GM19351 (cell line): ENCODE results near the gene PCDHGA3.
A peak's percentile ranks its signal among the peaks of the same experiment; 100 is the strongest.
"Not testable (repeated sequence)": the region's sequence is repeated elsewhere in the genome, so short reads cannot be mapped to it uniquely, and the experiment has no call there.

Experiments used
- ATAC-seq: cut with Tn5 transposase; IDR thresholded peaks from one replicate; pipeline ENCODE4 v1.9.1; 2021; ENCODE audit warnings: mild to moderate bottlenecking, moderate library complexity; ENCODE audit not compliant: unreplicated experiment

PCDHGA3 gene

DNA sequence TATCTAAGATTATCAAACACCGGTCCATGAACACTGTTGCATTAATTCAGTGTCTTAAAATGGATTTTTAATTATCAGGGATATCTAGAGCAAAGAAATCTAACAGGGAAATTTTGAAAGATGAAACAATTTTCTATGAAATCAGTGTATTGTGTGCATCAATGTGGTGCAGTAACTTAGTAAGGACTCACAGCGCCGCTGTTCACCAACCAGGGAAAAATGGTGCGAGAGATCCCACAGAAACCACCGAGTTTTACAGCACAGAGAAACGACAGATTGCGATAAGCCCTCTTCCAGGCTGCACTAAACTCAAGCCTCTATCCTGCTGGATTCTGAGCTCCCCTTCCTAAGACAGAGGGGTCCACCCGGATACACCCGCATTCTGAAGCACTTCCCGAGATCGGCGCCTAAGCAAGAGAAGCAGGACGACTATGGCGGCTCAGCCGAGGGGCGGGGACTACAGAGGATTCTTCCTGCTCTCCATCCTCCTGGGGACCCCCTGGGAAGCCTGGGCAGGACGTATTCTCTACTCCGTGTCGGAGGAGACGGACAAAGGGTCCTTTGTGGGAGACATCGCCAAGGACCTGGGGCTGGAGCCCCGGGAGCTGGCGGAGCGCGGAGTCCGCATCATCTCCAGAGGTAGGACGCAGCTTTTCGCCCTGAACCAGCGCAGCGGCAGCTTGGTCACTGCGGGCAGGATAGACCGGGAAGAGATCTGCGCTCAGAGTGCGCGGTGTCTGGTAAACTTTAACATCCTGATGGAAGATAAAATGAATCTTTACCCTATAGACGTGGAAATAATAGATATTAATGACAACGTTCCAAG, 39.1 kb downstream of the PCDHGA3 start, which contains the start of gene PCDHGA7:
Gene PCDHGA7 (plus strand): TSS at position 274 of the 826 bp plus-strand sequence. CDS start 158 bp downstream, at position 432.
- ATAC-seq = no peak

DNA sequence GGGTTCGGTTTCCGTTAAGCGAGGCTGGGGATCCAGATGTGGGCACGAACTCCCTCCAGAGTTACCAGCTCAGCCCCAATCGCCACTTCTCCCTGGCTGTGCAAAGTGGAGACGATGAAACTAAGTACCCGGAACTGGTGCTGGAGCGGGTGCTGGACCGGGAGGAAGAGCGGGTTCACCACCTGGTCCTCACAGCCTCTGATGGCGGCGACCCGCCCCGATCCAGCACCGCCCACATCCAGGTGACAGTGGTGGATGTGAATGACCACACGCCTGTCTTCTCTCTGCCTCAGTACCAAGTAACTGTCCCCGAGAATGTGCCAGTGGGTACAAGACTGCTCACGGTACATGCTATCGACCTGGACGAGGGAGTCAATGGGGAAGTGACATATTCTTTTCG, 39.7 kb downstream of the PCDHGA3 start:
- no peak for ATAC-seq

DNA sequence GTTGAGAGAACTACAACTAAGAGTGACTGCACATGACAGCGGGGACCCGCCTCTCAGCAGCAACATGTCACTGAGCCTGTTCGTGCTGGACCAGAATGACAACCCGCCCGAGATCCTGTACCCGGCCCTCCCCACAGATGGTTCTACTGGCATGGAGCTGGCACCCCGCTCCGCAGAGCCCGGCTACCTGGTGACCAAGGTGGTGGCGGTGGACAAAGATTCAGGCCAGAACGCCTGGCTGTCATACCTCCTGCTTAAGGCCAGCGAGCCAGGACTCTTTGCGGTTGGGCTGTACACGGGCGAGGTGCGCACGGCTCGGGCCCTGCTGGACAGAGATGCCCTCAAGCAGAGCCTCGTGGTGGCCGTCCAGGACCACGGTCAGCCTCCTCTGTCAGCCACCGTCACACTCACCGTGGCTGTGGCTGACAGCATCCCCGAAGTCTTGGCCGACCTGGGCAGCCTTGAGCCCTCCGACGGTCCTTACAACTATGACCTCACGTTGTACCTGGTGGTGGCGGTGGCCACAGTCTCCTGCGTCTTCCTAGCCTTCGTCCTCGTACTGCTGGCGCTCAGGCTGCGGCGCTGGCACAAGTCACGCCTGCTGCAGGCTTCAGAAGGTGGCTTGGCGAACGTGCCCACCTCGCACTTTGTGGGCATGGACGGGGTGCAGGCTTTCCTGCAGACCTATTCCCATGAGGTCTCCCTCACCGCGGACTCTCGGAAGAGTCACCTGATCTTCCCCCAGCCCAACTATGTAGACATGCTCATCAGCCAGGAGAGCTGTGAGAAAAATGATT, 41.0 kb downstream of the PCDHGA3 start:
- no peak for ATAC-seq

DNA sequence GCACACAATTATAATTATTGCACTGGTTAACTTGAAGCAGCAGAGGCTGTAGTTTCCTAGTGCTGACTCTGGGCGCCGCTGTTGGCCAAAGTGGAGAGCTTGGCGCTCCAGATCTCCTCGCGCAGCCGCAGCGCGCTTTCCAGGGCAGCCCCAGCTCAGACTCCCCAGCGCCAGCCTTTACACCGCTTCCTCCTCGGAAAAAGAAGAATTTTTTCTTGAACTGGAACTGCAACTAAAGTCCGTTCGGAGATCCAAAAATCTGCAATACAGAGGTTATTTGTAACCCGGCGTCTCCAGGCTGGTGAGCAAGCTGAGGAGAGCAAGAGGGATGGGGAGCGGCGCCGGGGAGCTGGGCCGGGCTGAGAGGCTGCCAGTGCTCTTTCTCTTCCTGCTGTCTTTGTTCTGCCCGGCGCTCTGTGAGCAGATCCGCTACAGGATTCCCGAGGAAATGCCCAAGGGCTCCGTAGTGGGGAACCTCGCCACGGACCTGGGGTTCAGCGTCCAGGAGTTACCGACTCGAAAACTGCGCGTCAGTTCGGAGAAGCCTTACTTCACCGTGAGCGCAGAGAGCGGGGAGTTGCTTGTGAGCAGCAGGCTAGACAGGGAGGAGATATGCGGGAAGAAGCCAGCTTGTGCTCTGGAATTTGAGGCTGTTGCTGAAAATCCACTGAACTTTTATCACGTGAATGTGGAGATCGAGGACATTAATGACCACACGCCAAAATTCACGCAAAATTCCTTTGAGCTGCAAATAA, 44.1 kb downstream of the PCDHGA3 start, which contains the start of gene PCDHGB4:
Gene PCDHGB4 (plus strand): TSS at position 142 of the 755 bp plus-strand sequence. CDS start 187 bp downstream, at position 329.
- peak; percentile 44 for ATAC-seq

DNA sequence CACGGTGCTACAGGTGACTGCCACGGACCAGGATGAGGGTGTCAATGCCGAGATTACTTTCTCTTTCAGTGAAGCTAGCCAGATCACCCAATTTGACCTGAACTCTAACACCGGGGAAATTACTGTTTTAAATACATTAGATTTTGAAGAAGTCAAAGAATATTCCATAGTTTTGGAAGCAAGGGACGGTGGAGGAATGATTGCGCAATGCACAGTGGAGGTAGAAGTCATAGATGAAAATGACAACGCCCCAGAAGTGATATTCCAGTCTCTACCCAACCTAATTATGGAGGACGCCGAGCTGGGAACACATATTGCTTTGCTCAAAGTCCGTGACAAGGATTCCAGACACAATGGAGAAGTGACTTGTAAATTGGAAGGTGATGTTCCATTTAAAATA, 45.0 kb downstream of the PCDHGA3 start:
- ATAC-seq = no peak

DNA sequence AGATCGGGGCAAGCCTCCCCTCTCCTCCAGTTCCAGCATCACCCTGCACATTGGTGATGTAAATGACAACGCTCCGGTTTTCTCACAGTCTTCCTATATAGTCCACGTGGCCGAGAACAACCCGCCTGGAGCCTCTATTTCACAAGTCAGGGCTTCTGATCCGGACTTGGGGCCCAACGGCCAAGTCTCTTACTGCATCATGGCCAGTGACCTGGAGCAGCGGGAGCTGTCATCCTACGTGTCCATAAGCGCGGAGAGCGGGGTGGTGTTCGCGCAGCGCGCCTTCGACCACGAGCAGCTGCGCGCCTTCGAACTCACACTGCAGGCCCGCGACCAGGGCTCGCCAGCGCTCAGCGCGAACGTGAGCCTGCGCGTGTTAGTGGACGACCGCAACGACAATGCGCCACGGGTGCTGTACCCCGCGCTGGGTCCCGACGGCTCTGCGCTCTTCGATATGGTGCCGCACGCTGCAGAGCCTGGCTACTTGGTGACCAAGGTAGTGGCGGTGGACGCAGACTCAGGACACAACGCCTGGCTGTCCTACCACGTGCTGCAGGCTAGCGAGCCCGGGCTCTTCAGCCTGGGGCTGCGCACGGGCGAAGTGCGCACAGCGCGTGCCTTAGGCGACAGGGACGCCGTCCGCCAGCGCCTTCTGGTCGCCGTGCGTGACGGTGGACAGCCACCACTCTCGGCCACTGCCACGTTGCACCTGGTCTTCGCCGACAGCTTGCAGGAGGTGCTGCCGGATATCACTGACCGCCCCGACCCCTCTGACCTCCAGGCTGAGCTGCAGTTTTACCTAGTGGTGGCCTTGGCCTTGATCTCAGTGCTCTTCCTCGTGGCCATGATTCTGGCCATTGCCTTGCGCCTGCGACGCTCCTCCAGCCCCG, 45.8 kb downstream of the PCDHGA3 start:
- ATAC-seq = no peak

DNA sequence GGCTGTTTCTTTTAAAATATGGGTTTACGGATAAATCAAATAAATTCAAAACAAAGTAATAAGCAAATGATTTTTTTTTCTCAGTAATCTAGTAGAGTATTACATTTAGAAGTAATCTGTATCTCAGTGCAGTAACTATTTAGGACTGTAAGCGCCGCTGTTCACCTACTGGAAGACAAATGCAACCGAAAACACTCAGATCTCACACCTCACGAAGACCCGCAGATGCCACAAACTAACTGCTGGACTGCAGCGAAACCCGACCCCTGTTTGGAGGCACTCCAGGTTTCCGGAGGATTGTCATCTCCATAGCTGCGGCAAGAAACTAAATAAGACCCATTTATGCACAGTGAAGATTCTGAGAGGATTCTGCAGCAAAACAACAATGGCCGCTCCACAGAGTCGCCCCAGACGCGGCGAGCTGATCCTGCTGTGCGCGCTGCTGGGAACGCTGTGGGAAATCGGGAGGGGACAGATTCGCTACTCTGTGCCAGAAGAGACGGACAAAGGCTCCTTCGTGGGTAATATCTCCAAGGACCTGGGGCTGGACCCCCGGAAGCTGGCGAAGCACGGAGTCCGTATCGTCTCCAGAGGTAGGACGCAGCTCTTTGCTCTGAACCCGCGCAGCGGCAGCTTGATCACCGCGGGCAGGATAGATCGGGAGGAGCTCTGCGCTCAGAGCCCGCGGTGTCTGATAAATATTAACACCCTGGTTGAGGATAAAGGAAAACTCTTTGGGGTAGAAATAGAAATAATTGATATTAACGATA, 49.0 kb downstream of the PCDHGA3 start, which contains the start of gene PCDHGA8:
Gene PCDHGA8 (plus strand): TSS at position 205 of the 770 bp plus-strand sequence. CDS start 181 bp downstream, at position 386.
- ATAC-seq = no peak

DNA sequence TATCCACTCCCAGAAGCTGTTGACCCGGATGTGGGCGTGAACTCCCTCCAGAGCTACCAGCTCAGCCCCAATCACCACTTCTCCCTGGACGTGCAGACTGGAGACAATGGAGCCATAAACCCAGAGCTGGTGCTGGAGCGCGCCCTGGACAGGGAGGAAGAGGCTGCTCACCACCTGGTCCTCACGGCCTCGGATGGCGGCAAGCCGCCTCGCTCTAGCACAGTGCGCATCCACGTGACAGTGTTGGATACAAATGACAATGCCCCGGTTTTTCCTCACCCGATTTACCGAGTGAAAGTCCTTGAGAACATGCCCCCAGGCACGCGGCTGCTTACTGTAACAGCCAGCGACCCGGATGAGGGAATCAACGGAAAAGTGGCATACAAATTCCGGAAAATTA, 49.6 kb downstream of the PCDHGA3 start:
- ATAC-seq = no peak

DNA sequence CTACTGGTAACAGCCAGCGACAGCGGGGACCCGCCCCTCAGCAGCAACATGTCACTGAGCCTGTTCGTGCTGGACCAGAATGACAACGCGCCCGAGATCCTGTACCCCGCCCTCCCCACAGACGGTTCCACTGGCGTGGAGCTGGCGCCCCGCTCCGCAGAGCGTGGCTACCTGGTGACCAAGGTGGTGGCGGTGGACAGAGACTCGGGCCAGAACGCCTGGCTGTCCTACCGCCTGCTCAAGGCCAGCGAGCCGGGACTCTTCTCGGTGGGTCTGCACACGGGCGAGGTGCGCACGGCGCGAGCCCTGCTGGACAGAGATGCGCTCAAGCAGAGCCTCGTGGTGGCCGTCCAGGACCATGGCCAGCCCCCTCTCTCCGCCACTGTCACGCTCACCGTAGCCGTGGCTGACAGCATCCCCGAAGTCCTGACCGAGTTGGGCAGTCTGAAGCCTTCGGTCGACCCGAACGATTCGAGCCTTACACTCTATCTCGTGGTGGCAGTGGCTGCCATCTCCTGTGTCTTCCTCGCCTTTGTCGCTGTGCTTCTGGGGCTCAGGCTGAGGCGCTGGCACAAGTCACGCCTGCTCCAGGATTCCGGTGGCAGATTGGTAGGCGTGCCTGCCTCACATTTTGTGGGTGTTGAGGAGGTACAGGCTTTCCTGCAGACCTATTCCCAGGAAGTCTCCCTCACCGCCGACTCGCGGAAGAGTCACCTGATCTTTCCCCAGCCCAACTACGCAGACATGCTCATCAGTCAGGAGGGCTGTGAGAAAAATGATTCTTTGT, 51.0 kb downstream of the PCDHGA3 start:
- not testable (repeated sequence) for ATAC-seq
